Stimulated activated naive CD8-positive, alpha-beta T cell treated with anti-CD3 and anti-CD28 coated beads, Interleukin-15, Interleukin-2, amounts not matched to agents 100 ng/mL and 50 ng/mL, for 24 hours (primary cell): Measurements from ENCODE around the gene NUP133.
"Not testable (repeated sequence)": the region's sequence is repeated elsewhere in the genome, so short reads cannot be mapped to it uniquely, and the experiment has no call there.

Experiments used
- H3K27ac Mint-ChIP-seq: one replicate; pipeline ENCODE4 v1.8.0; 2021; ENCODE audit warnings: mild to moderate bottlenecking, mixed read lengths
- H3K27me3 Mint-ChIP-seq: one replicate; pipeline ENCODE4 v1.8.0; 2021; ENCODE audit warnings: mixed read lengths
- H3K36me3 Mint-ChIP-seq: one replicate; pipeline ENCODE4 v1.8.0; 2021; ENCODE audit warnings: low read depth, mixed read lengths
- H3K4me1 Mint-ChIP-seq: one replicate; pipeline ENCODE4 v1.8.0; 2021; ENCODE audit warnings: low read depth, mixed read lengths
- H3K4me3 Mint-ChIP-seq: one replicate; pipeline ENCODE4 v1.8.0; 2021; ENCODE audit warnings: mild to moderate bottlenecking, mixed read lengths
- H3K9me3 Mint-ChIP-seq: one replicate; pipeline ENCODE4 v1.8.0; 2021; ENCODE audit warnings: mixed read lengths

The NUP133 gene

DNA sequence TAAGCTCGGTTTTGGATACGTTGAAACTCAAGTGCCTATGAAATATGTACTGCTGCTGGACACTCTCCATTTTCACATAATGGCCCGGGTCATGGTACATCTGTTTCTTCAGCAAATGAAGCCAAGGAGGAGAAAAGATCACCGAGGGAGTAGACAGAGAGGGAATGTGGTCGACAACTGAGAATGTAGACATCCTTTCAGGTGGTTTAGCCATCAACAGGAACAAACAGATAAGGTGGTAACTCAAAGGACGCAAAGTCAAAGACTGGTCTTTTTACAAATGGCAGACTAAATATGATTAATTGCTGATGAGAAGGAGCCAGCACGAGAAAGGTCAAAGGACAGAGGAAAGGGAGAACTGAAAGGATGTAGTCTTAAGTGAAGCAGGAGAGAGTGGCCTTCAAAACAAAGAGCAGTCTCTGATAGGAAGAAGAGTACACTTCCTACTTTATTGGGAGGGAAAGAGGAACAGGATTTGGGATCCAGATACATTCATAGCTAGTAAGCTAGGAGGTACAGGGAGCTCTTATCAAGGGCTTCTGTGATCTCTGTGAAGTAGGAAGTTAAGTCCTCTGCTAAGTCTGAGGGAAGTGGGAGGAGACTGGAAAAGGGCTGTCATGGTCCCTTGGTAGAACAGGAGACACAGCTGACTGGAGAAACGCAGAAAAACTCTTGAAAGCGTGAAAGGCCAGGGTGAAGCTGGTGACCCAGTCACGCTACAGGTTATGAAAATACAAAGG is 28.3 kb downstream of the NUP133 start:
- H3K4me3 Mint-ChIP-seq: no peak overlapping the region
- H3K36me3 Mint-ChIP-seq: peaks cover 56% of the 10 kb centered on the region
- no peaks in the 10 kb centered on the region for H3K9me3 Mint-ChIP-seq
- H3K27ac Mint-ChIP-seq: peak overlapping the region; percentile 17
- no peaks in the 10 kb centered on the region for H3K27me3 Mint-ChIP-seq
- peaks cover 20% of the 10 kb centered on the region for H3K4me1 Mint-ChIP-seq

DNA sequence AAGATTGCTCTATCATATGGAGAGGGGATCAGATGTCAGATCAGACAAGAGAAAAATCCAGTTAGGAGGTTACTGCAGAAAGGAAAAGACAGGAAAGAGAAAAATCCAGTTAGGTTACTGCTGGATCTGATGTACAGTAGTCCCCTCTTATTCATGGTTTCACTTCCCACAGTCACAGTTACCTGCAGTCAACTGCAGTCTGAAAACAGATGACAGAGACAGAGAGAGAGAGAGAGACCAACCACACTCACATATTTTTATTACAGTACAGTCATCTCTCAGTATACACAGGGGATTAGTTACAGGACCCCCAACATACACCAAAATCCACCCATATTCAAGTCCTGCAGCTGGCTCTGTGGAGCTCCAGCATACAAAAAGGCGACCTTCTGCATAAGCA is 29.3 kb downstream of the NUP133 start:
- no peaks in the 10 kb centered on the region for H3K9me3 Mint-ChIP-seq
- H3K27me3 Mint-ChIP-seq: no peaks in the 10 kb centered on the region
- peaks cover 20% of the 10 kb centered on the region for H3K4me1 Mint-ChIP-seq
- H3K4me3 Mint-ChIP-seq: no peak overlapping the region
- H3K27ac Mint-ChIP-seq: no peak overlapping the region
- H3K36me3 Mint-ChIP-seq: peaks cover 61% of the 10 kb centered on the region

DNA sequence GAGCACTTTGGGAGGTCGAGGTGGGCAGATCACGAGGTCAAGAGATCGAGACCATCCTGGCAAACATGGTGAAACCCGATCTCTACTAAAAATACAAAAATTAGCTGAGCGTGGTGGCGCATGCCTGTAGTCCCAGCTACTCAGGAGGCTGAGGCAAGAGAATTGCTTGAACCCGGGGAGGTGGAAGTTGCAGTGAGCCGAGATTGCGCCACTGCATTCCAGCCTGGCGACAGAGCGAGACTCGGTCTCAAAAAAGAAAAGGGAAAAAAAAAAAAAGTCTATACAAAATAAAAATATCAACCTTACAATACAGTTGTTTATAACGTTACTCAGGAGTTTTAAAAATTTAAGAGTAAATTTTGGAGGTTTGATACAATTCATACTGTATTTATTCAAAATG is 32.3 kb downstream of the NUP133 start:
- H3K4me3 Mint-ChIP-seq, H3K27me3 Mint-ChIP-seq, H3K9me3 Mint-ChIP-seq, H3K27ac Mint-ChIP-seq: not testable (repeated sequence)
- H3K36me3 Mint-ChIP-seq: peaks cover 59% of the 10 kb centered on the region
- H3K4me1 Mint-ChIP-seq: peaks cover 20% of the 10 kb centered on the region

DNA sequence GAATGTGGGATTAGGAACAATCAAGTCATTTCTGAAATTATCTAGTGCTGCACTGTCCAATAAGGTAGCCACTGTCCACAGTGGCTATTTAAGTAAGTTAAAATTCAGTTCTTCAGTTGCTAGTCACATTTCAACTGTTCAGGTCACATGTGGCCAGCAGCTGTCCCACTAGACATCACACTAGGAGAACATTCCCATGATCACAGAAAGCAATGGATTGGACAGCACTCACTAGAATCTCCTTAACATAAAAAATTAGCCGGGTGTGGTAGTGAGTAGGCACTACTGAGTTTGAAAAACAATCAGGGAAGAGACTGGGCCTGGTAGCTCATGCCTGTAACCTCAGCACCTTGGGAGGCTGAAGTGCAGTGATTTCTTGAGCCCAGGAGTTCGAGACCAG is 33.6 kb downstream of the NUP133 start:
- Mint-ChIP-seq H3K27ac (no peak overlapping the region), H3K4me3 (no peak overlapping the region), H3K36me3 (peaks cover 66% of the 10 kb centered on the region), H3K27me3 (no peaks in the 10 kb centered on the region), H3K4me1 (peaks cover 12% of the 10 kb centered on the region), H3K9me3 (no peaks in the 10 kb centered on the region)

DNA sequence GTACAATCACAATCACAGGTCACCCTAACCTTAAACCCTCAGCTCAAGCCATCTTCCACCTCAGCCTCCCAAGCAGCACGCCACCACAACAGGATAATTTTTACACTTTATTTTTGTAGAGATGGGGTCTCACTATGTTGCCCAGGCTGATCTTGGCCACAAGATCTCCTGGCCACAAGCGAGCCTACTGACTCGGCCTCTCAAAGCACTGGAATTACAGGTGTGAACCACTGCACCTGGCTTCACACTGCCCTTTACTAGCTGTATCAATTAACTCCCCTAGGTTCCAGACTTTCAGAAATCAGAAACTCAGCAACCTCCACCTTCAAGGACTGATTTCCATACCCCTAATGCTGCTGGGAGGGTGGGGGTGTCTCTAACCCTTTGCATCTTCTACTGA is 37.0 kb downstream of the NUP133 start:
- Mint-ChIP-seq H3K36me3 (peaks cover 67% of the 10 kb centered on the region), H3K4me1 (no peaks in the 10 kb centered on the region), H3K27me3 (no peaks in the 10 kb centered on the region), H3K4me3 (no peak overlapping the region), H3K9me3 (no peaks in the 10 kb centered on the region), H3K27ac (no peak overlapping the region)

DNA sequence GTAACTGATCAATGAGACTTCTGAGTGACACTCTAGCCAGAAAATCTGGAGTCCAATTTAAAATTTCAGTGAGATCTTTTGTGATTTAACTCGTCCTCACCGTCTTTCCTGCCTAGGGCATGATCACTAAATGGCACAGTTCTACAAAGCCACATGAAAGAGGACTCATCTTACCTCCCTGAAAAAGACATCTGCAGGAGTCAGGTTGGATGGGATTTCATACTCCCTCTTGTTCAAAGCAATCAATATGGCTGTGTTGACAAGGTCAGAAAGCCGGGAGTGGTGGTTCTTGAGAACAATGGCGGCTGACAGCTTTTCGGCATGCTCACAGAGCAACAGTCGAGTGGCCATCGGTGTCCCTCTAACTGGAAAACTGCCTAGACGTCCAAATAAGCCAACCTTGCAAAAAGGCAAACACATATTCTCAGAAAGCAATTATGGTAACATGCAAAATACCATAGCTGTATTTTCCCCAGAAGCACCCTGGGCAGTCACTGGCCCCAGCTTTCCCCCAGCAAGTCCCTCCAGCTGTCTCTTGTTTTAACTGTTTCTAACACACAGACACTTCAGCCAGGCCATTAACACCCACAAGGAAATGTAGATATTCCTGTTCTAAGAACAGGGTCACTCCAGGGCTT is 37.6 kb downstream of the NUP133 start:
- no peak overlapping the region for H3K27ac Mint-ChIP-seq
- H3K27me3 Mint-ChIP-seq: no peaks in the 10 kb centered on the region
- H3K4me3 Mint-ChIP-seq: no peak overlapping the region
- H3K9me3 Mint-ChIP-seq: no peaks in the 10 kb centered on the region
- peaks cover 68% of the 10 kb centered on the region for H3K36me3 Mint-ChIP-seq
- H3K4me1 Mint-ChIP-seq: no peaks in the 10 kb centered on the region

DNA sequence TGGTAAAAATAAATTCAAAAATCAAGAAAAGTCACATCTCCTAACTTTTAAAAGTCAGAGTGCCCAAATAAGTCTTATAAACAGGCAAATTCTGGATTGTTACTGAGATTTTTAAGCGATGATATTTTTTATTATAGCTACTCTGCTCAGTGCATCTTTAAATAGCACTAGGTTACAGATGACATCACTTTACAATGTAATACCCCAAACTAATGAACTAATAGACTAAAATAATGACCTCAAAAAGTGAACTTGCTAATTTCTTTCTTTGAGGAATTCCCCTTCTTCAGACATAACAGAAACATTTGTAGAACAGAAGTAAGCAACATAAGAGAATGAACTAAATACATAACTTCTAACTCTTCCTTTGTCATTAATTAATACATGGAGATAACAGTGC is 41.3 kb downstream of the NUP133 start:
- Mint-ChIP-seq H3K36me3 (peaks cover 78% of the 10 kb centered on the region), H3K27ac (no peak overlapping the region), H3K4me1 (no peaks in the 10 kb centered on the region), H3K4me3 (no peak overlapping the region), H3K9me3 (no peaks in the 10 kb centered on the region), H3K27me3 (no peaks in the 10 kb centered on the region)

DNA sequence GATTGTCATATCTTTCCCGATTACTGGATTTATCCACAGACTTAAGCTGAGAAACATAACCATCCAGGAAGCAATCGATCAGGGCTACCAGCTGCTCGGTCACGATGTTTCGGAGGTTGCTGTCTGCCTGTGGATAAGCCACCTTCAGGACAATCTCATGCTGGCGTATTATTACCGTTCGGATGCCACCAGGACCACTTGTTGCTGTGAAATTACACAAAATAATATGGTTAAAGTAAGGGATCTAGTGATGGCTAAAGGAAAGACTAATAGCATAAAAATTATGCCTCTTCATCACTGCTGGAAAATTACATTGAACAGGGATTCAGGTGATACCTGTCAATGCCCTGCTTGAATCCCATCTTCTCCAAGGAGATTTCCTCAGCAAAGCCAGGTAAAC is 43.5 kb downstream of the NUP133 start:
- no peaks in the 10 kb centered on the region for H3K9me3 Mint-ChIP-seq
- no peak overlapping the region for H3K27ac Mint-ChIP-seq
- no peaks in the 10 kb centered on the region for H3K27me3 Mint-ChIP-seq
- H3K4me1 Mint-ChIP-seq: no peaks in the 10 kb centered on the region
- H3K4me3 Mint-ChIP-seq: no peak overlapping the region
- peaks cover 76% of the 10 kb centered on the region for H3K36me3 Mint-ChIP-seq

DNA sequence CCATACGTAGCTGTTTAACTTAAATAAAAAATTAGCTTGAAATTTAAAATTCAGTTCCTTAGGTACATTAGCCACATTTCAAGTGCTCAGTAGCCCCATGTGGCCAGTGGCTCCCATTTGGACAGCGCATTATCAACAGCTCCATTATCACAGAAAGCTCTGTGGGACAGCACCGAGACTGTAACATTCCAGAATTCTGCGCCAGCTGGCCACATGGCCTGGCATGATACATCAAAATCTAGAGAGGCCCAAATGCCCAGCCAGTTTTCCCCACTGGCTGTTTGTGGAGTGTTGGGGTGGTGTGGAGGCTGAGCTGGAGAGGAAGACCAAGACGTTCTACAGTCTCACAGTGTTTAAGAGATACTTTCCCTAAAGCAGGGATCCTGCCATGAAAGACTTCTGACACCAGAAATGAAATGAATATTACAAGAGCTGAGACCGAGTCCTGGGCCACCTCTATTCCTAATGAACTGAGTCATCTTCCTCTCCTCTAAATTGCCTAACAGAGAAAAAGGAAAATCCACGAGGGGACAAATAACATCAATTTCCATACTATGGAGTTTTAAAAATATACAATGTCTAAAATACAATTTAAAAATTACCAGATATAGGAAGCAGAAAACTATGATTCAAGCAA is 47.0 kb downstream of the NUP133 start:
- Mint-ChIP-seq H3K4me3 (no peak overlapping the region), H3K27ac (no peak overlapping the region), H3K36me3 (peaks cover 76% of the 10 kb centered on the region), H3K27me3 (no peaks in the 10 kb centered on the region), H3K9me3 (no peaks in the 10 kb centered on the region), H3K4me1 (no peaks in the 10 kb centered on the region)

DNA sequence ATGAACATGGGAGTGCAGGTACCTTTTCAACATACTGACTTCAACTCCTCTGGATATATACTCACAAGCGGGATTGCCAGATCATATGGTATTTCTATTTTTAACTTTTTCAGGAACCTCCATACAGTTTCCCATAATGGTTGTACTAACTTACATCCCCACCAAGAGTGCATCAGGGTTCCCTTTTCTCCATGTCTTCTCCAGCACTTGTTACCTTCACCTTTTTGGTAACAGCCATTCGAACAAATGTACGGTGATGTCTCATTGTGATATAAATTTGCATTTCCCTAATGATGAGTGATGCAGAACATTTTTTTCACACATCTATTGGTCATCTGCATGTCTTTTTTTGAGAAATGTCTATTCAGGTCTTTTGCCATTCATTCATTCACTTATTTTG is 48.3 kb downstream of the NUP133 start:
- Mint-ChIP-seq H3K36me3 (peaks cover 70% of the 10 kb centered on the region), H3K4me3 (no peak overlapping the region)

DNA sequence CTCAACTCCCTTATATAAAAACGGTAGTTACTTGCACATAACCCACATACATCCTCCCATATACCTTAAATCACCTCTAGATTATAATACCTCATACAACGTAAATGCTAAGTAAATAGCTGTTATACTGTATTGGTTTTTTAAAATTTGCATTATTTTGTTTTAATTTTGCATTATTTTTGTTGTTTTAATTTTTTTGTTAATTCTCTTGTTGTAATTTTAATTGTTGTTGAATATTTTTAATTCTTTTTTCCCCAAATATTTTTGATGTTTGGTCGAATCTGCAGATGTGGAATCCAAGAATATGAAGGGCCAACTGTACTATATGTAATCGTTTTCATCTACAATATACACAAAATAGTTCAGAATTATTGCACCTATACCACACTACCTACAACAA is 50.7 kb downstream of the NUP133 start:
- H3K27me3 Mint-ChIP-seq: no peaks in the 10 kb centered on the region
- H3K9me3 Mint-ChIP-seq: no peaks in the 10 kb centered on the region
- H3K36me3 Mint-ChIP-seq: peaks cover 65% of the 10 kb centered on the region
- H3K27ac Mint-ChIP-seq: no peak overlapping the region
- H3K4me1 Mint-ChIP-seq: no peaks in the 10 kb centered on the region
- no peak overlapping the region for H3K4me3 Mint-ChIP-seq

More for the DNA sequence above, 48.3 kb downstream of the NUP133 start:
- H3K9me3 Mint-ChIP-seq: no peaks in the 10 kb centered on the region
- H3K4me1 Mint-ChIP-seq: no peaks in the 10 kb centered on the region
- H3K27me3 Mint-ChIP-seq: no peaks in the 10 kb centered on the region
- no peak overlapping the region for H3K27ac Mint-ChIP-seq

DNA sequence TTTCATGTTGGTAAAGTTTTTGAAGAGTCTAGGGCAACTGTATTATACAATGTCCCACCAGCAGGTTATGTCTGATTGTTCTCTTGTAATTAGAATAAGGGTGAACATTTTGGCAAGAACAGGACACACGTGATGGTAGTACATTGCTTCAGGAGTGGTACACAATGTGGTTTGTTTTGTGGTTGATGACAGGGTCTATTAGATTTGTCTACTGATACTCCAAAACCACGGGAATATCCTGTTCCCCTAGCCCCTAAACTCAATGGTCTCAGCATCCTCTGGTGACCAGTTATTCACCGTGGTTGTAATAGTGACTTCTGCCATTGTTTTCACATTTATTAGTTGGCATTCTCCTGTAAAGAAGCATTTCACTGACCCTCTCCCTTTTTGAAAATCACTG is 52.1 kb downstream of the NUP133 start:
- Mint-ChIP-seq H3K27me3 (no peaks in the 10 kb centered on the region), H3K4me3 (no peak overlapping the region), H3K27ac (no peak overlapping the region), H3K36me3 (peaks cover 65% of the 10 kb centered on the region), H3K9me3 (no peaks in the 10 kb centered on the region), H3K4me1 (no peaks in the 10 kb centered on the region)

DNA sequence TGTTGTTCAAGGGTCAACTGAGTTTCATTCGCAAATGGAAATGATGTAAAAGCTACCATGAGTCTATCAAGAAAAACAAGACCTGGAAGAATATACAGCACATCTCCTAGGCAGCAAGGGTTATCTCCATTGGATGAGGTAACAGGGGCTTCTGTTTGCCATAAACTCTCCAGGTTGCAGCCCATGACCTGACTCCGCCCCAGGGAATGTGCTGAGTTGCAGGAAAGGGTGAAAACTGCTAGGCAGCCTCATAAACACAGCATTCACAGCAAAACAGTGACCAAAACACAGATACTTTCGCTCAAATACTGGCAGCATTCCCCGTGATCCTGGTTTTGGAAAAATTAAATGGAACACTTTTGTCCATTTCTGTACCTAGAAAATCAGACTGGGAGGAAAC is 54.1 kb downstream of the NUP133 start:
- Mint-ChIP-seq H3K36me3 (peaks cover 55% of the 10 kb centered on the region), H3K9me3 (no peaks in the 10 kb centered on the region), H3K4me1 (no peaks in the 10 kb centered on the region), H3K27me3 (no peaks in the 10 kb centered on the region), H3K27ac (no peak overlapping the region), H3K4me3 (no peak overlapping the region)

DNA sequence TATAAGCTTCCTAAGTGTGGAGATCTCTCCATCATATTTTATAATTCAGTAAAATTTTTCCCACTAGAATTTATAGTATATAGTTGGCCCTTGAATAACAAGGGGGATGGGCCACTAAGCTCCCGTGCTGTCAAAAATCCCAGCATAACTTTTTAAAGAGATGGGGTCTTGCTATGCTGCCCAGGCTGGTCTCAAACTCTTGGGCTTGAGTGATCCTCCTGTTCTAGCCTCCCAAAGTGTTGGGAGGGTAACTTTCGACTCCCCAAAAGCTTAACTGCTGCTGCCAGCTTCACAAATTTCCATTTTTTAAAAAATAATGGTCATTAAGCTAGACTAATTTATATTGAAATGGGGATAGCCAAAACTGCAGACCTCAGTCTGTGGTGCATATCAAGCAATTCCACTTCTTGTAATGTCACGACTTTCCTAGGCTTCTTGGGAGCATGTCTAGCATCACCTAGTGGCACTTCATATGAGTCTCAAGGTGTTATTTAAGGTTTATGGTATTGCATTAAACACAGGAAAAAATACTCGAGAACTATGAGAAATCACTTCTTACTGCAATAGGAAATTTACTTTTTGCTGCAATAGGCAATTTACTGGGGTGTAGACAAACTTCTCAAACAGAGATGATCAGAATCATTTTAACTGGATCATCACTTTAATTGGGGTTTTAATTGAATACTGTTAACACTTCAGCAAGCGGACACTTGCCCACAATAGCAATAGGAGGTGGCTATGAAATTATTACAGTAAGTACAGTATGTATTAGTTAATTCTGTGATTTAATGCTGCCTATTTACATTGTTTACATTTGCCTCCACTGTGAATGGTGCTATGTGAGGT is 55.0 kb downstream of the NUP133 start:
- Mint-ChIP-seq H3K36me3 (peaks cover 58% of the 10 kb centered on the region), H3K27ac (no peak overlapping the region), H3K27me3 (no peaks in the 10 kb centered on the region), H3K9me3 (no peaks in the 10 kb centered on the region), H3K4me3 (no peak overlapping the region), H3K4me1 (no peaks in the 10 kb centered on the region)

DNA sequence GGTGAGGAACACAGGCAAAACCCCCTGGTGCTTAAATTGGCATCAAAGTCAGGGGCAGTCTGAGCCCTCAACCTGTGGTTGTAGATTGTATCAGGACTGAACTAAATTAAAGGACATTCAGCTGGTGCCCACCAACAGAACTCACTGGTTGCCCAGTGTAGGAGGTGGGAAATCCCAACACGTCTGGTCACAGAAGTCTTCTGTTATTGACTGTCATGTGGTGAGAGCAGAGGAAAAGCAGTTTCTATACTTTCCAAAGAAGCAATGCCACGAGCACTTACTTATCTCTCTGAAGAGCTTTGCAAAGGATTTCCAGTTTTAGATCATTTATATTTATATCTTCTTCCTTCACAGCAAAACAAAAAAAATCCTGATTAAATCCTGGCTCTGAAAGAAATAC is 59.3 kb downstream of the NUP133 start:
- H3K27me3 Mint-ChIP-seq: no peaks in the 10 kb centered on the region
- H3K4me3 Mint-ChIP-seq: no peak overlapping the region
- no peak overlapping the region for H3K27ac Mint-ChIP-seq
- peaks cover 62% of the 10 kb centered on the region for H3K36me3 Mint-ChIP-seq
- H3K4me1 Mint-ChIP-seq: no peaks in the 10 kb centered on the region
- no peaks in the 10 kb centered on the region for H3K9me3 Mint-ChIP-seq
